Common myeloid progenitor, CD34-positive (primary cell): Measurements from ENCODE around the gene SOS2. TPM values are rescaled to one million over a fixed set of nuclear protein-coding genes. Genes with fewer than 3 reads are reported as not detected.

Source experiments
- CTCF ChIA-PET: fragments of 350-600 bp; sonication (Branson Sonifier 250); formaldehyde crosslinking; loops from one replicate; lab custom pipeline; 2021; ENCODE audit warnings: antibody characterized with exemption; lab: Charles Lee
- POLR2A ChIA-PET: fragments of 350-600 bp; sonication (Branson Sonifier 250); formaldehyde crosslinking; loops from one replicate; lab custom pipeline; 2021; ENCODE audit warnings: antibody characterized with exemption; lab: Charles Lee
- DNase-seq, 3 donors: peaks; one replicate each; pipeline versions ENCODE4 v3.0.0 to v3.0.0-alpha.2; 2013
- H3K27ac ChIP-seq, 2 experiments: 1 replicate in 1 of 2; 2 replicates in 1 of 2; pipeline ENCODE4 v1.7.0; 2013; ENCODE audit warnings: inconsistent platforms in 2 of 2, low read length in 2 of 2, mild to moderate bottlenecking in 2 of 2, low read depth in 1 of 2, moderate library complexity in 1 of 2; ENCODE audit not compliant: severe bottlenecking in 2 of 2, insufficient read depth in 1 of 2, poor library complexity in 1 of 2
- H3K27me3 ChIP-seq, 5 experiments: replicated peaks in 2 of 5; 1 replicate in 3 of 5; 2 replicates in 2 of 5; pipeline versions ENCODE4 v1.6.1 to v1.7.0; 2013; ENCODE audit warnings: low read length in 4 of 5, mild to moderate bottlenecking in 2 of 5, moderate library complexity in 2 of 5, inconsistent platforms in 1 of 5; ENCODE audit not compliant: insufficient read depth in 5 of 5, control insufficient read depth in 4 of 5
- H3K36me3 ChIP-seq, 4 experiments: 1 replicate in 2 of 4; 2 replicates in 2 of 4; pipeline versions ENCODE4 v1.6.1 to v1.7.0; 2013; ENCODE audit warnings: low read length in 3 of 4, control low read depth in 1 of 4, mild to moderate bottlenecking in 1 of 4; ENCODE audit not compliant: control insufficient read depth in 4 of 4, insufficient read depth in 4 of 4
- H3K4me1 ChIP-seq, 4 experiments: 1 replicate in 3 of 4; 2 replicates in 1 of 4; pipeline versions ENCODE4 v1.6.1 to v1.7.1; 2013; ENCODE audit warnings: low read length in 3 of 4, mild to moderate bottlenecking in 3 of 4, control low read depth in 1 of 4, inconsistent platforms in 1 of 4, moderate library complexity in 1 of 4; ENCODE audit not compliant: control insufficient read depth in 4 of 4, insufficient read depth in 4 of 4; ENCODE audit errors: control extremely low read depth in 1 of 4
- H3K4me3 ChIP-seq, 7 experiments: 1 replicate in 4 of 7; 2 replicates in 3 of 7; pipeline versions ENCODE4 v1.5.1 to v1.7.0; 2013; ENCODE audit warnings: mild to moderate bottlenecking in 7 of 7, low read length in 6 of 7, moderate library complexity in 6 of 7, inconsistent platforms in 2 of 7, low read depth in 2 of 7, control low read depth in 1 of 7; ENCODE audit not compliant: insufficient read depth in 4 of 7, control insufficient read depth in 1 of 7; ENCODE audit errors: extremely low read depth in 1 of 7
- H3K9me3 ChIP-seq, 5 experiments: 1 replicate in 4 of 5; 2 replicates in 1 of 5; pipeline versions ENCODE4 v1.6.1 to v1.7.1; 2013; ENCODE audit warnings: low read length in 4 of 5, mild to moderate bottlenecking in 2 of 5, inconsistent platforms in 1 of 5, low read depth in 1 of 5, moderate library complexity in 1 of 5; ENCODE audit not compliant: control insufficient read depth in 4 of 5, insufficient read depth in 2 of 5; ENCODE audit errors: control extremely low read depth in 1 of 5
- WGBS: methylation state at CpG from one replicate; pipeline ENCODE4 v1.1.5; 2013; ENCODE audit not compliant: insufficient coverage; 5-methylcytosine and 5-hydroxymethylcytosine counted together
- polyA plus RNA-seq: library from polyadenylated mRNA; unstranded; fragments of 120-200 nt; gene quantifications from one replicate; pipeline ENCODE4 v1.2.1, GENCODE V29; 2013

The SOS2 gene
- 30.4 TPM for polyA plus RNA-seq

DNA sequence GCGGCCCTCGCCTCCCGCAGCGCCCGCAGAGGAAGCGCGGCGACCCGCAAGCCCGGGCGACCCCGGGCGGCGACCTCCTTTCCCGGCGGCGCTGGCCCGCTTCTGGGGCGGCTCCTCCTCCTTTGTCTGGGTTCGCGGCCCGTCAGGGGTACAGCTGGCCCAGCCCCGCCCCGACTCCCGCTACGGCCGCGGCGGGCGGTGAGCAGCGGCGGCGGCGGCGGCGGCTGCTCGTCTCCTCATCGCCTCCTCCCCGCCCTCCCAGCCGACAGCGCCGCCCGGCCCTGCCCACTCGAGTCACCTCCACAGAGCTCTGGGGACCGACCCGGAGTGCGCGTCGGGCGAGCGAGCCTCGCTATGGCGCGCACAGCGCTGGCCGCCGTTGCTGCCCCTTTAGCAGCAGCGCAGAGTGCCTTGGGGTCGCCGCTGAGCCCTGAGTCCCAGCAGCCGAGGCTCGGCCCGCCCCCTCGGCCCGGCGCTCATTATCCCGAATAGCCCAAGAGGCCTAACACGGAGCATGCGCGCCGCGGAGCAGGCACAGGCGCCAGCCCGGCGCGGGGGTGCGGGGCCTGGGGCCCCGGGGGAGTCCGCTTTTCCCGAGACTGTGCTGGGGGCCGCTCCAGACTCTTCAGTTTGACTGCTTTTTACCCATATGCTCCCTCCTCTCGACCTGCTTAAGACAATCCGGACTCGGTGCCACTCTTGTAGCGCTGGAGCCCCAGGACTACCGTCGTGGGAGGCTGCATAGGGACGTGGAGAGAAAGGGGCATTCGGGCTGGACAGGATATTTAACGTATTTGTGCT lies at the start of gene SOS2:
Gene SOS2 (minus strand): TSS at position 104 of the 801 bp plus-strand sequence. CDS start 295 bp downstream, outside the sequence.
- POLR2A ChIA-PET, result interaction anchor here (0.5 to 1.0 kb wide), 4 partner anchors 19 to 543 kb away, joined by 3 to 7 read pairs (median 3); partner anchors contain the start of gene L2HGDH
- Histone ChIP-seq H3K4me3 (peak within 1 kb of the TSS; percentile 85 to 99 (median 88)), H3K9me3 (peaks cover 0 to 4% (median 0%) of the 10 kb centered on the region in 5 experiments), H3K36me3 (no peaks in the 10 kb centered on the region), H3K27ac (peak within 1 kb of the TSS; percentile 68 to 86), H3K4me1 (peaks cover 14 to 22% (median 20%) of the 10 kb centered on the region in 4 experiments), H3K27me3 (no peaks in the 10 kb centered on the region)
- WGBS, result under 1% methylated on average over 82 of the region's 90 CpGs
- CTCF ChIA-PET, result no interaction called here
- peak; percentile 81 to 93 (median 87) for DNase-seq

DNA sequence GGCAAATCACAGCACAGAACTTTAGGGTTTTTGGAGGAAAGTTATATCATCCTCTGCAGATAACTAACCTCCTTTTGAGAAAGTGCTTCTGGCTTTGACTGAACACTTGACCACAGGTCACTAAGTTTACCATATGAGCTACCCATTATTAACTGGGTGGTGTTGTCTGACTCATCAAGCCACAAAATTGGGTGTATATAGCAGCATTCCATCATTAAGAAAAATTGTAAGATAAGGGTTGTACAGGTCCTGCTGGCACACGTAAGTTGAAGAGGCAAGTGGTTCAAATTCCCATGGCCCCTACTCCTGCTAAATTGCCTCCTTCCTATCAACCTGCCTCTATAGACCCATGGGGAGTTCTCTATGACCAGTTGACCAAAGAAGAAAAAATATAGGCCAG lies 41.1 kb upstream of the SOS2 start:
- DNase-seq, result no peak
- Histone ChIP-seq H3K36me3 (peaks cover 2 to 9% (median 6%) of the 10 kb centered on the region in 4 experiments), H3K9me3 (no peaks in the 10 kb centered on the region), H3K4me1 (no peaks in the 10 kb centered on the region), H3K27ac (no peak overlapping the region), H3K27me3 (no peaks in the 10 kb centered on the region), H3K4me3 (no peak overlapping the region)
- WGBS, result no CpG with 5 or more reads among the region's 1 CpG
- ChIA-PET CTCF (no interaction called here), POLR2A (no interaction called here)

DNA sequence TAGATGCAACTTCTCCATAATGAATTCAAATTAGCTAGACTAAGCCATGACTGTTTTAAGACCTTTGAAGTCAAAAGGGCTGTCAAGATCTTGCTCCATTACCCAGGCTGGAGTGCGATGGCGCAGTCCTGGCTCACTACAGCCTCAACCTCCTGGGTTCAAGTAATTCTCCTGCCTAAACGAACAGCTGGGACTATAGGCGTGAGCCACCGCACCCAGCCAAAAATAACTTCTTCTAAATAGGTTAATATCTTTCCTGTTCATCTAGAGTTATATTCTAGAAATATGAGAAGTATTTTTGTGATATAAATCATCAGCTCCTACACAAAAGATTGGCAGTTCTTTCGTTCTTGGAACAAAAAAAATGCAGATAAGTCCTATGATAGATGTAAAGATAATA lies 39.6 kb upstream of the SOS2 start:
- ChIA-PET CTCF (no interaction called here), POLR2A (interaction anchor here (0.5 kb wide), 1 partner anchor 535 kb away, joined by 3 read pairs; no protein-coding TSS in a partner anchor)
- H3K4me1 ChIP-seq, result no peaks in the 10 kb centered on the region
- no peaks in the 10 kb centered on the region for H3K9me3 ChIP-seq
- no peak overlapping the region for H3K27ac ChIP-seq
- H3K36me3 ChIP-seq, result peaks cover 0 to 6% (median 6%) of the 10 kb centered on the region in 4 experiments
- 100% methylated on average over 2 of the region's 6 CpGs for WGBS
- no peaks in the 10 kb centered on the region for H3K27me3 ChIP-seq
- no peak overlapping the region for H3K4me3 ChIP-seq
- no peak for DNase-seq

GRCh38 chr14:50265029-50265428 lies 33.7 kb upstream of the SOS2 start:
- Histone ChIP-seq H3K9me3 (no peaks in the 10 kb centered on the region), H3K4me1 (no peaks in the 10 kb centered on the region), H3K36me3 (peaks cover 0 to 7% (median 0%) of the 10 kb centered on the region in 4 experiments), H3K27ac (no peak overlapping the region), H3K4me3 (no peak overlapping the region), H3K27me3 (no peaks in the 10 kb centered on the region)
- no peak for DNase-seq
- POLR2A ChIA-PET, result no interaction called here
- CTCF ChIA-PET, result no interaction called here

DNA sequence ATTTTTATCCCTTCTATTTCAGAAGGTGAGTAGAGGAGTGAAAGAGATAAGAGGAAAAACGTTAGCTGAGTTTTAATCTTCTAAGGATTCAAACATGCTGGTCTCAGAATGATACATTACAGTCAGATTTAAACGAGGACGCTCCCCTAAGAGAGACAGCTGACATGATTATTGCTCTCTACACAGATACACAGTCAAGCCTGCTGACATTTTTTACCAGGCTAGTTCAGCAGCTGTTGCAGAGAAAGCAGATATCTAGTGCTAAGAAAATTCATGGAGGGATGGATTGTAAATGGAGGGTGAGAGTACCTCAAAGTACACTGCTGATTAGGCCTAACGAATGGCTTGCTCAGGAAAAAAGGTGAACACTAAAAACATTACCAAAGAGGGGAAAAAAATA lies 31.9 kb upstream of the SOS2 start:
- POLR2A ChIA-PET, result no interaction called here
- no peak for DNase-seq
- 100% methylated on average over 3 of the region's 4 CpGs for WGBS
- Histone ChIP-seq H3K4me1 (no peaks in the 10 kb centered on the region), H3K36me3 (peaks cover 0 to 7% (median 0%) of the 10 kb centered on the region in 4 experiments), H3K27me3 (no peaks in the 10 kb centered on the region), H3K9me3 (no peaks in the 10 kb centered on the region), H3K27ac (no peak overlapping the region), H3K4me3 (no peak overlapping the region)
- CTCF ChIA-PET, result interaction anchor here (1.4 kb wide), 1 partner anchor 19 kb away, joined by 4 read pairs; no protein-coding TSS in a partner anchor

GRCh38 chr14:50262865-50263264 lies 31.5 kb upstream of the SOS2 start:
- no peaks in the 10 kb centered on the region for H3K9me3 ChIP-seq
- H3K27ac ChIP-seq, result no peak overlapping the region
- DNase-seq, result no peak
- CTCF ChIA-PET, result interaction anchor here (0.7 to 2.2 kb wide), 3 partner anchors 10 to 20 kb away, joined by 3 to 9 read pairs (median 4); no protein-coding TSS in a partner anchor
- POLR2A ChIA-PET, result interaction anchor here (0.6 kb wide), 1 partner anchor 25 kb away, joined by 3 read pairs; no protein-coding TSS in a partner anchor
- H3K36me3 ChIP-seq, result peaks cover 0 to 7% (median 0%) of the 10 kb centered on the region in 4 experiments
- no peak overlapping the region for H3K4me3 ChIP-seq
- no peaks in the 10 kb centered on the region for H3K4me1 ChIP-seq
- no CpG with 5 or more reads among the region's 2 CpGs for WGBS
- H3K27me3 ChIP-seq, result no peaks in the 10 kb centered on the region

DNA sequence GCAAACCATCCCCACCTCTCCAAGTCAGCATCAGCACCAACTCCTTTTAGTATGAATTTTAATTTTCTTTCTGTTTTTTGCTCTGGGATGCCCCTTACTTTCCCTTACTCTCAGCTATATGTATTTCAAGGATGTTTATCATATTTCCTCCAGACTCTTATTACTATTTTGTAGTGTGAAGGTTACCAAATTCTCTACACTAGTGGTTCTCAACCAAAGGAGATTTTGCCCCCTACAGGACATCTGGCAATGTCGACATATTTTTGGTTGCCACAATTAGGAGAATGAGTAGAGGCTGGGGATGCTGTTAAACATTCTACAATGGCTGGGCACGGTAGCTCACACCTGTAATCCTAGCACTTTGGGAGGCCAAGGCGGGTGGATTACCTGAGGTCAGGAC lies 29.1 kb upstream of the SOS2 start:
- ChIA-PET POLR2A (no interaction called here), CTCF (interaction anchor here (0.7 to 2.8 kb wide), 11 partner anchors 8 to 121 kb away, joined by 3 to 10 read pairs (median 5); no protein-coding TSS in a partner anchor)
- Histone ChIP-seq H3K4me1 (no peaks in the 10 kb centered on the region), H3K27ac (no peak overlapping the region), H3K4me3 (no peak overlapping the region), H3K27me3 (no peaks in the 10 kb centered on the region), H3K36me3 (peaks cover 0 to 7% (median 0%) of the 10 kb centered on the region in 4 experiments), H3K9me3 (no peaks in the 10 kb centered on the region)
- DNase-seq, result peak; percentile 46 to 67 (median 58)
- WGBS, result 52% methylated on average over 3 of the region's 3 CpGs
